ENCODE measurements around the gene IRS2.

The IRS2 gene

GRCh38 chr13:109712124-109712722 is 74.2 kb downstream of the IRS2 start:
- no peak overlapping the region for H3K4me3 Mint-ChIP-seq
- H3K36me3 Mint-ChIP-seq (ENCODE audit: low read depth), result no peaks in the 10 kb centered on the region
- TF ChIP-seq CTCF (IDR thresholded peaks at IDR 0.05; ENCODE audit: unreplicated experiment in 3 of 3), result no peak
- no peaks in the 10 kb centered on the region for H3K4me1 Mint-ChIP-seq
- peak overlapping the region; percentile 19 to 61 (median 28) for H3K27ac Mint-ChIP-seq
- H3K9me3 Mint-ChIP-seq, result no peaks in the 10 kb centered on the region
- H3K27me3 Mint-ChIP-seq (ENCODE audit: low read depth), result no peaks in the 10 kb centered on the region

GRCh38 chr13:109707742-109708617 is 78.4 kb downstream of the IRS2 start:
- Mint-ChIP-seq H3K27me3 (ENCODE audit: low read depth) (no peaks in the 10 kb centered on the region), H3K4me1 (no peaks in the 10 kb centered on the region), H3K4me3 (no peak overlapping the region), H3K27ac (no peak overlapping the region), H3K9me3 (peaks cover 6% of the 10 kb centered on the region), H3K36me3 (ENCODE audit: low read depth) (no peaks in the 10 kb centered on the region)
- TF ChIP-seq CTCF (IDR thresholded peaks at IDR 0.05; ENCODE audit: unreplicated experiment in 3 of 3), result no peak

- H3K9me3 Mint-ChIP-seq, result peaks cover 6% of the 10 kb centered on the region
- H3K36me3 Mint-ChIP-seq (ENCODE audit: low read depth), result no peaks in the 10 kb centered on the region
- no peaks in the 10 kb centered on the region for H3K4me1 Mint-ChIP-seq
- no peaks in the 10 kb centered on the region for H3K27me3 Mint-ChIP-seq (ENCODE audit: low read depth)
- TF ChIP-seq CTCF (IDR thresholded peaks at IDR 0.05; ENCODE audit: unreplicated experiment in 3 of 3), result no peak
- no peak overlapping the region for H3K4me3 Mint-ChIP-seq
- H3K27ac Mint-ChIP-seq, result no peak overlapping the region
Measured at GRCh38 chr13:109707044-109707741, 79.2 kb downstream of the IRS2 start.

- no peaks in the 10 kb centered on the region for H3K36me3 Mint-ChIP-seq (ENCODE audit: low read depth)
- no peak overlapping the region for H3K4me3 Mint-ChIP-seq
- no peak for TF ChIP-seq CTCF (IDR thresholded peaks at IDR 0.05; ENCODE audit: unreplicated experiment in 3 of 3)
- peaks cover 6% of the 10 kb centered on the region for H3K9me3 Mint-ChIP-seq
- no peaks in the 10 kb centered on the region for H3K27me3 Mint-ChIP-seq (ENCODE audit: low read depth)
- H3K4me1 Mint-ChIP-seq, result no peaks in the 10 kb centered on the region
- no peak overlapping the region for H3K27ac Mint-ChIP-seq
Measured at GRCh38 chr13:109706015-109706715, 80.2 kb downstream of the IRS2 start.

GRCh38 chr13:109704771-109705635 is 81.4 kb downstream of the IRS2 start:
- no peak overlapping the region for H3K4me3 Mint-ChIP-seq
- H3K36me3 Mint-ChIP-seq (ENCODE audit: low read depth), result no peaks in the 10 kb centered on the region
- H3K9me3 Mint-ChIP-seq, result peaks cover 6% of the 10 kb centered on the region
- H3K4me1 Mint-ChIP-seq, result peaks cover 6% of the 10 kb centered on the region
- H3K27me3 Mint-ChIP-seq (ENCODE audit: low read depth), result no peaks in the 10 kb centered on the region
- TF ChIP-seq CTCF (IDR thresholded peaks at IDR 0.05; ENCODE audit: unreplicated experiment in 3 of 3), result no peak
- no peak overlapping the region for H3K27ac Mint-ChIP-seq
